Measurements from ENCODE around the gene PLXNB2.

Gene PLXNB2

GRCh38 chr22:50262460-50262911 lies 45.0 kb downstream of the PLXNB2 start:
- no peak for DNase-seq (ENCODE audit: low read depth)

- no peak for DNase-seq (ENCODE audit: low read depth)
Observed at GRCh38 chr22:50261615-50262459, 45.6 kb downstream of the PLXNB2 start, which contains the start of gene MAPK12. Gene MAPK12 (minus strand): TSS chr22:50261683. CDS start chr22:50261509, 174 bp downstream.

- DNase-seq (ENCODE audit: low read depth): no peak
Observed at GRCh38 chr22:50260801-50261614, 46.4 kb downstream of the PLXNB2 start.

GRCh38 chr22:50260434-50260800 lies 47.0 kb downstream of the PLXNB2 start:
- no peak for DNase-seq (ENCODE audit: low read depth)

GRCh38 chr22:50259302-50259701 lies 48.1 kb downstream of the PLXNB2 start:
- DNase-seq (ENCODE audit: low read depth): no peak

- no peak for DNase-seq (ENCODE audit: low read depth)
Observed at GRCh38 chr22:50258361-50259292, 48.8 kb downstream of the PLXNB2 start.

- DNase-seq (ENCODE audit: low read depth): no peak
Observed at GRCh38 chr22:50257451-50258360, 49.7 kb downstream of the PLXNB2 start.

- DNase-seq (ENCODE audit: low read depth): no peak
Observed at GRCh38 chr22:50257041-50257440, 50.4 kb downstream of the PLXNB2 start.

- DNase-seq (ENCODE audit: low read depth): no peak
Observed at GRCh38 chr22:50256258-50256862, 51.1 kb downstream of the PLXNB2 start.

- DNase-seq (ENCODE audit: low read depth): no peak
Observed at GRCh38 chr22:50255607-50256006, 51.8 kb downstream of the PLXNB2 start.

- DNase-seq (ENCODE audit: low read depth): no peak
Observed at GRCh38 chr22:50255099-50255498, 52.3 kb downstream of the PLXNB2 start.

- DNase-seq (ENCODE audit: low read depth): no peak
Observed at GRCh38 chr22:50253941-50254340, 53.5 kb downstream of the PLXNB2 start.

- no peak for DNase-seq (ENCODE audit: low read depth)
Observed at GRCh38 chr22:50253046-50253915, 54.2 kb downstream of the PLXNB2 start.

- DNase-seq (ENCODE audit: low read depth): peak; percentile 65
Observed at GRCh38 chr22:50252082-50253045, 55.1 kb downstream of the PLXNB2 start.

GRCh38 chr22:50251477-50252081 lies 55.9 kb downstream of the PLXNB2 start:
- no peak for DNase-seq (ENCODE audit: low read depth)

GRCh38 chr22:50250555-50251476 lies 56.6 kb downstream of the PLXNB2 start, which contains the start of gene HDAC10:
Gene HDAC10 (minus strand): TSS chr22:50251265. CDS start chr22:50251032, 233 bp downstream.
- DNase-seq (ENCODE audit: low read depth): peak; percentile 55

- DNase-seq (ENCODE audit: low read depth): no peak
Observed at GRCh38 chr22:50250249-50250554, 57.2 kb downstream of the PLXNB2 start.

All from activated gamma-delta T cell treated with anti-CD3 and anti-CD28 coated beads, Interleukin-2, amount 50 U/mL, for 16 hours (primary cell).